H1 (cell line): Measurements from ENCODE around the gene CCDC185. TPM values are rescaled to one million over a fixed set of nuclear protein-coding genes. Genes with fewer than 3 reads are reported as not detected.

ENCODE experiments used
- CTCF ChIA-PET: fragments of 300-600 bp; sonication (Branson Sonifier 250); formaldehyde crosslinking; loops from one replicate; lab custom pipeline; 2021; ENCODE audit not compliant: partially characterized antibody; lab: Charles Lee
- POLR2A ChIA-PET: fragments of 300-600 bp; sonication (Branson Sonifier 250); formaldehyde crosslinking; loops from one replicate; lab custom pipeline; 2021; ENCODE audit warnings: inconsistent platforms; ENCODE audit not compliant: partially characterized antibody; lab: Charles Lee
- DNase-seq, 2 experiments: peaks; one replicate each; pipeline versions ENCODE4 v3.0.0 to v3.0.0-alpha.2; 2010 to 2022; ENCODE audit warnings: low spot score in 2 of 2, low read depth in 1 of 2, mixed read lengths in 1 of 2
- FAIRE-seq: peaks from 2 replicates; lab custom pipeline; 2011; peaks lifted over from hg19 to GRCh38; lab: Jason Lieb, UNC
- H2AFZ ChIP-seq: 2 replicates; pipeline ENCODE4 v1.8.1; 2012; ENCODE audit warnings: low read length, inconsistent platforms
- H2AK5ac ChIP-seq: 2 replicates; pipeline ENCODE4 v1.6.1; 2013; ENCODE audit warnings: low read depth, low read length
- H2BK120ac ChIP-seq: replicated peaks from 2 replicates; pipeline ENCODE3; 2013; ENCODE audit warnings: low read depth, low read length, inconsistent platforms
- H2BK12ac ChIP-seq: 2 replicates; pipeline ENCODE4 v1.6.1; 2013; ENCODE audit warnings: low read depth, low read length
- H2BK15ac ChIP-seq: 2 replicates; pipeline ENCODE4 v1.6.1; 2013; ENCODE audit warnings: low read length
- H2BK20ac ChIP-seq: 2 replicates; pipeline ENCODE4 v1.6.1; 2013; ENCODE audit warnings: low read length
- H2BK5ac ChIP-seq: 2 replicates; pipeline ENCODE4 v1.6.1; 2013; ENCODE audit warnings: low read depth, low read length
- H3K14ac ChIP-seq: 2 replicates; pipeline ENCODE4 v1.6.1; 2013; ENCODE audit warnings: inconsistent platforms; ENCODE audit not compliant: insufficient read length
- H3K18ac ChIP-seq: 2 replicates; pipeline ENCODE4 v1.6.1; 2013; ENCODE audit warnings: low read length; ENCODE audit errors: extremely low read depth
- H3K23ac ChIP-seq: 2 replicates; pipeline ENCODE4 v1.6.1; 2013; ENCODE audit warnings: inconsistent platforms; ENCODE audit not compliant: insufficient read length
- H3K23me2 ChIP-seq: 2 replicates; pipeline ENCODE4 v1.6.1; 2013; ENCODE audit warnings: low read depth, low read length
- H3K27ac ChIP-seq: 2 replicates; pipeline ENCODE4 v1.6.1; 2011; ENCODE audit warnings: low read depth, low read length, inconsistent platforms
- H3K27me3 ChIP-seq, 4 experiments: replicated peaks in 1 of 4; 1 replicate in 1 of 4; 2 replicates in 3 of 4; pipeline versions ENCODE4 v1.6.1 to v1.8.1; 2011 to 2013; ENCODE audit warnings: low read length in 3 of 4, mild to moderate bottlenecking in 3 of 4, inconsistent platforms in 2 of 4, mixed read lengths in 2 of 4, moderate library complexity in 1 of 4; ENCODE audit not compliant: control insufficient read depth in 3 of 4, insufficient read depth in 3 of 4; ENCODE audit errors: extremely low read depth in 1 of 4
- H3K36me3 ChIP-seq, 4 experiments: 2 replicates each; pipeline versions ENCODE4 v1.6.1 to v1.8.1; 2011 to 2013; ENCODE audit warnings: mild to moderate bottlenecking in 4 of 4, low read length in 3 of 4, moderate library complexity in 2 of 4, control low read depth in 1 of 4, inconsistent platforms in 1 of 4; ENCODE audit not compliant: insufficient read depth in 4 of 4, control insufficient read depth in 2 of 4
- H3K4ac ChIP-seq: replicated peaks from 2 replicates; pipeline ENCODE3; 2013; ENCODE audit warnings: low read length, low read depth, mixed read lengths, inconsistent platforms; ENCODE audit not compliant: insufficient read length
- H3K4me1 ChIP-seq, 4 experiments: replicated peaks in 1 of 4; 1 replicate in 1 of 4; 2 replicates in 3 of 4; pipeline versions ENCODE4 v1.6.1 to v1.8.1; 2011 to 2013; ENCODE audit warnings: low read length in 3 of 4, inconsistent platforms in 2 of 4, mixed read lengths in 1 of 4; ENCODE audit not compliant: insufficient read depth in 4 of 4, control insufficient read depth in 3 of 4
- H3K4me2 ChIP-seq, 2 experiments: 2 replicates each; pipeline versions ENCODE4 v1.6.1 to v1.8.1; 2011 to 2013; ENCODE audit warnings: low read depth in 2 of 2, low read length in 2 of 2, control low read depth in 1 of 2, inconsistent platforms in 1 of 2, mild to moderate bottlenecking in 1 of 2; ENCODE audit not compliant: insufficient read depth in 1 of 2
- H3K4me3 ChIP-seq, 4 experiments: fragments of 200-600, 300-600 bp in 1 of 4; sonication (generic), shearing (Covaris generic), sonication (Bioruptor Twin) in 1 of 4; 2 replicates each; pipeline versions ENCODE4 v1.5.1 to v1.8.1; 2011 to 2016; ENCODE audit warnings: low read length in 4 of 4, low read depth in 3 of 4, control low read depth in 2 of 4, inconsistent platforms in 2 of 4, mild to moderate bottlenecking in 2 of 4, mixed read lengths in 1 of 4, moderate library complexity in 1 of 4; ENCODE audit not compliant: insufficient read depth in 2 of 4; ENCODE audit errors: extremely low read depth in 1 of 4
- H3K56ac ChIP-seq: replicated peaks from 2 replicates; pipeline ENCODE3; 2013; ENCODE audit warnings: low read depth, mild to moderate bottlenecking, mixed read lengths, low read length, inconsistent platforms; ENCODE audit not compliant: insufficient read length
- H3K79me1 ChIP-seq: 2 replicates; pipeline ENCODE4 v1.6.1; 2013; ENCODE audit warnings: low read depth, low read length, control low read depth
- H3K79me2 ChIP-seq, 2 experiments: 2 replicates each; pipeline versions ENCODE4 v1.6.1 to v1.8.1; 2012 to 2013; ENCODE audit warnings: low read length in 2 of 2, mild to moderate bottlenecking in 2 of 2, inconsistent platforms in 1 of 2; ENCODE audit not compliant: insufficient read depth in 2 of 2, control insufficient read depth in 1 of 2
- H3K9ac ChIP-seq, 4 experiments: replicated peaks in 1 of 4; 1 replicate in 1 of 4; 2 replicates in 3 of 4; pipeline versions ENCODE4 v1.6.1 to v1.8.1; 2011 to 2013; ENCODE audit warnings: low read depth in 3 of 4, low read length in 3 of 4, control low read depth in 2 of 4, mild to moderate bottlenecking in 2 of 4, moderate library complexity in 2 of 4, inconsistent platforms in 1 of 4; ENCODE audit errors: extremely low read depth in 1 of 4
- H3K9me3 ChIP-seq, 2 experiments: 2 replicates each; pipeline versions ENCODE4 v1.6.1 to v1.8.1; 2012 to 2013; ENCODE audit warnings: mild to moderate bottlenecking in 2 of 2, moderate library complexity in 2 of 2, control low read depth in 1 of 2, inconsistent platforms in 1 of 2, low read depth in 1 of 2, low read length in 1 of 2, mixed read lengths in 1 of 2; ENCODE audit not compliant: insufficient read depth in 2 of 2
- H4K20me1 ChIP-seq, 2 experiments: replicated peaks in 1 of 2; 2 replicates each; pipeline versions ENCODE3 to v1.8.1; 2011 to 2013; ENCODE audit warnings: inconsistent platforms in 2 of 2, low read length in 2 of 2, mild to moderate bottlenecking in 1 of 2; ENCODE audit not compliant: insufficient read depth in 2 of 2, control insufficient read depth in 1 of 2
- H4K5ac ChIP-seq: 2 replicates; pipeline ENCODE4 v1.6.1; 2013; ENCODE audit warnings: low read length, low read depth, mixed read lengths, inconsistent platforms; ENCODE audit not compliant: insufficient read length
- H4K8ac ChIP-seq: 2 replicates; pipeline ENCODE4 v1.8.0; 2013; ENCODE audit warnings: mild to moderate bottlenecking, moderate library complexity, low read length, inconsistent platforms; ENCODE audit not compliant: insufficient read depth; ENCODE audit errors: extremely low read depth
- H4K91ac ChIP-seq: replicated peaks from 2 replicates; pipeline ENCODE3; 2013; ENCODE audit warnings: low read length, mixed read lengths, inconsistent platforms; ENCODE audit not compliant: insufficient read length
- ATF2 ChIP-seq: IDR thresholded peaks from 2 replicates; pipeline ENCODE4 v1.6.1; 2012; ENCODE audit warnings: low read length, inconsistent platforms
- BACH1 ChIP-seq: IDR thresholded peaks from 2 replicates; pipeline ENCODE4 v1.6.1; 2012; ENCODE audit warnings: low read length, improper control_type of control experiment
- BRCA1 ChIP-seq: IDR thresholded peaks from 2 replicates; pipeline ENCODE4 v1.6.1; 2012; ENCODE audit warnings: low read depth, low read length, improper control_type of control experiment
- CBX5 ChIP-seq: fragments of 300-800, 300-1000 bp; sonication (generic); IDR thresholded peaks from 2 replicates; pipeline ENCODE4 v1.7.1; 2016; ENCODE audit warnings: antibody characterized with exemption, low read length, low read depth
- CREB1 ChIP-seq: IDR thresholded peaks from 2 replicates; pipeline ENCODE4 v1.6.1; 2012; ENCODE audit warnings: inconsistent platforms
- EZH2 ChIP-seq: fragments of 200-600 bp; sonication (generic); IDR thresholded peaks from 2 replicates; pipeline ENCODE4 v1.7.1; 2012; ENCODE audit warnings: low read depth, mild to moderate bottlenecking, moderate library complexity, low read length, inconsistent platforms; ENCODE audit not compliant: severe bottlenecking
- KDM4A ChIP-seq: IDR thresholded peaks from one replicate; pipeline ENCODE4 v1.7.1; 2012; ENCODE audit warnings: low read depth, mild to moderate bottlenecking, moderate library complexity, low read length, inconsistent platforms; ENCODE audit not compliant: severe bottlenecking
- MAFK ChIP-seq: IDR thresholded peaks from 2 replicates; pipeline ENCODE4 v1.6.1; 2012; ENCODE audit warnings: low read depth, mild to moderate bottlenecking, improper control_type of control experiment, low read length
- NANOG ChIP-seq: IDR thresholded peaks from 2 replicates; pipeline ENCODE4 v1.6.1; 2011; ENCODE audit warnings: low read length, low read depth, mild to moderate bottlenecking, inconsistent platforms; ENCODE audit not compliant: insufficient read depth, poor library complexity, severe bottlenecking
- RXRA ChIP-seq: IDR thresholded peaks from 2 replicates; pipeline ENCODE4 v1.6.1; 2011; ENCODE audit warnings: low read depth, mild to moderate bottlenecking, low read length, moderate library complexity; ENCODE audit not compliant: insufficient read depth
- SRF ChIP-seq: IDR thresholded peaks from 2 replicates; pipeline ENCODE4 v1.6.1; 2011; ENCODE audit warnings: mild to moderate bottlenecking, low read depth, low read length, moderate library complexity
- TCF12 ChIP-seq: IDR thresholded peaks from 2 replicates; pipeline ENCODE4 v1.6.1; 2011; ENCODE audit warnings: low read depth, mild to moderate bottlenecking, low read length
- TEAD4 ChIP-seq: IDR thresholded peaks from 2 replicates; pipeline ENCODE4 v1.6.1; 2012; ENCODE audit warnings: low read depth, low read length, inconsistent platforms, mixed read lengths
- ZNF274 ChIP-seq: IDR thresholded peaks from 2 replicates; pipeline ENCODE4 v1.7.0; 2012; ENCODE audit warnings: low read length, borderline replicate concordance; ENCODE audit errors: extremely low read depth
- WGBS, 2 experiments: shearing (Covaris generic) in 1 of 2; methylation state at CpG; one replicate each; pipeline versions ENCODE4 v1.1.6 to v1.1.7; 2013 to 2015; ENCODE audit warnings: low lambda C conversion rate in 2 of 2, mixed read lengths in 2 of 2, inconsistent platforms in 1 of 2, low coverage in 1 of 2, missing lambda C conversion rate in 1 of 2; ENCODE audit not compliant: insufficient replicate concordance in 2 of 2, insufficient coverage in 1 of 2, insufficient read length in 1 of 2; ENCODE audit errors: extremely low coverage in 1 of 2, missing lambda C conversion rate in 1 of 2; 5-methylcytosine and 5-hydroxymethylcytosine counted together
- polyA plus RNA-seq, 7 experiments: library from polyadenylated mRNA; depleted of rRNA in 3 of 7; stranded (reverse) in 5 of 7; unstranded in 2 of 7; fragments of >200 nt in 5 of 7; fragments of 200-250 nt in 2 of 7; gene quantifications; 1 replicate in 5 of 7; 2 replicates in 1 of 7; 4 replicates in 1 of 7; pipeline versions ENCODE4 v1.2.1 to v1.2.3, GENCODE V29; 2011 to 2013; ENCODE audit warnings: missing spikeins in 2 of 7, mixed read lengths in 2 of 7
- total RNA-seq: library from RNA; stranded (reverse); fragmentation: NEBNext Ultra II Directional; extraction: Animal tissue kit (Norgen Biotek cat#: 25700); gene quantifications from 2 replicates; pipeline ENCODE4 v1.2.1, GENCODE V29; 2021

The CCDC185 gene
- total and polyA plus RNA-seq, 2 of the 8 experiments (the other 6 are each of a cell fraction or from before 2014, with no cell fraction given), result not detected

- Histone ChIP-seq H3K4me2 (no peak overlapping the region), H4K5ac (no peak overlapping the region), H3K27ac (no peak overlapping the region), H3K27me3 (no peaks in the 10 kb centered on the region), H3K4me1 (no peaks in the 10 kb centered on the region), H3K4ac (no peak overlapping the region), H3K9me3 (no peaks in the 10 kb centered on the region), H3K56ac (no peak overlapping the region), H3K23ac (no peak overlapping the region), H3K79me2 (no peaks in the 10 kb centered on the region), H2BK120ac (no peak overlapping the region), H2BK20ac (no peak overlapping the region), H4K20me1 (no peaks in the 10 kb centered on the region), H3K23me2 (no peaks in the 10 kb centered on the region), H2AK5ac (no peak overlapping the region), H2BK5ac (no peak overlapping the region), H3K14ac (no peak overlapping the region), H3K18ac (no peak overlapping the region), H4K91ac (no peak overlapping the region), H3K36me3 (no peaks in the 10 kb centered on the region), H3K4me3 (no peak overlapping the region), H2BK15ac (no peak overlapping the region), H3K9ac (no peak overlapping the region), H3K79me1 (no peaks in the 10 kb centered on the region), H2AFZ (no peak overlapping the region), H4K8ac (no peak overlapping the region), H2BK12ac (no peak overlapping the region)
- ChIA-PET POLR2A (no interaction called here), CTCF (interaction anchor here (1.0 to 1.4 kb wide), 4 partner anchors 169 to 211 kb away, joined by 3 to 5 read pairs (median 4); no protein-coding TSS in a partner anchor)
- 93% methylated on average over 6 of the region's 6 CpGs; no CpG with 5 or more reads in 1 of the 2 experiments for WGBS, 2 experiments
- DNase-seq (no peak), FAIRE-seq (no peak)
- TF ChIP-seq BACH1, result no peak
- no peak for TF ChIP-seq KDM4A
- TF ChIP-seq BRCA1, result no peak
- TF ChIP-seq CREB1, result no peak
- TF ChIP-seq RXRA, result no peak
- TF ChIP-seq NANOG, result no peak
- TF ChIP-seq TEAD4, result no peak
- TF ChIP-seq EZH2, result no peak
- TF ChIP-seq SRF, result no peak
- TF ChIP-seq ZNF274, result no peak
- TF ChIP-seq CBX5, result no peak
- TF ChIP-seq MAFK, result no peak
- TF ChIP-seq TCF12, result no peak
- no peak for TF ChIP-seq ATF2
These were observed 48.7 kb upstream of the CCDC185 start for GRCh38 chr1:223344491-223344890.
